IMR-90 (cell line): Measurements from ENCODE around the gene MOB3A. TPM values are rescaled to one million over a fixed set of nuclear protein-coding genes. Genes with fewer than 3 reads are reported as not detected.

Experiments used
- ATAC-seq: fragments of 200-7000 bp; cut with Tn5 transposase; 2 replicates; pipeline ENCODE4 v1.9.1; 2020; ENCODE audit warnings: low read depth, mild to moderate bottlenecking, moderate library complexity
- BruUV-seq: library from RNA; stranded (reverse); fragments of 400-500 nt; replicated peaks from 2 replicates; lab custom pipeline; 2021; lab: Mats Ljungman, UMichigan
- CTCF ChIA-PET: fragments of 300-600 bp; formaldehyde crosslinking; extraction: SDS; loops from one replicate; lab custom pipeline; 2021; ENCODE audit warnings: antibody characterized with exemption; lab: Yijun Ruan, JAX
- POLR2A ChIA-PET: fragments of 300-600 bp; sonication (Branson Sonifier 250); formaldehyde crosslinking; loops from one replicate; lab custom pipeline; 2022; ENCODE audit warnings: antibody characterized with exemption; ENCODE audit not compliant: unreplicated experiment; lab: Charles Lee
- DNase-seq: peaks from one replicate; pipeline ENCODE4 v3.0.0; 2013
- H2AFZ ChIP-seq: replicated peaks from 2 replicates; pipeline ENCODE3; 2013; ENCODE audit warnings: low read length, mild to moderate bottlenecking; ENCODE audit not compliant: poor library complexity
- H2AK5ac ChIP-seq: 2 replicates; pipeline ENCODE4 v1.6.1; 2013; ENCODE audit warnings: low read depth, low read length, inconsistent platforms
- H2AK9ac ChIP-seq: replicated peaks from 2 replicates; pipeline ENCODE3; 2013; ENCODE audit warnings: mild to moderate bottlenecking, low read depth, low read length, moderate library complexity; ENCODE audit not compliant: poor library complexity
- H2BK120ac ChIP-seq: 2 replicates; pipeline ENCODE4 v1.6.1; 2013; ENCODE audit warnings: low read depth, low read length, inconsistent platforms
- H2BK15ac ChIP-seq: 3 replicates; pipeline ENCODE4 v1.6.1; 2013; ENCODE audit warnings: low read depth, low read length, inconsistent platforms
- H2BK20ac ChIP-seq: 2 replicates; pipeline ENCODE4 v1.6.1; 2013; ENCODE audit warnings: low read depth, mild to moderate bottlenecking, inconsistent platforms, low read length, moderate library complexity
- H2BK5ac ChIP-seq: 2 replicates; pipeline ENCODE4 v1.6.1; 2013; ENCODE audit warnings: mild to moderate bottlenecking, low read depth, low read length, inconsistent platforms; ENCODE audit not compliant: poor library complexity, severe bottlenecking
- H3K14ac ChIP-seq: replicated peaks from 2 replicates; pipeline ENCODE4 v1.6.1; 2013; ENCODE audit warnings: low read depth, low read length, inconsistent platforms
- H3K18ac ChIP-seq: 2 replicates; pipeline ENCODE4 v1.6.1; 2013; ENCODE audit warnings: low read depth, low read length, control low read depth
- H3K23ac ChIP-seq: 2 replicates; pipeline ENCODE4 v1.6.1; 2013; ENCODE audit warnings: low read depth, low read length, inconsistent platforms
- H3K27ac ChIP-seq: 2 replicates; pipeline ENCODE4 v1.5.1; 2013; ENCODE audit warnings: mild to moderate bottlenecking, control low read depth, low read length; ENCODE audit not compliant: insufficient read depth
- H3K27me3 ChIP-seq: 2 replicates; pipeline ENCODE4 v1.6.1; 2013; ENCODE audit warnings: low read length; ENCODE audit not compliant: control insufficient read depth, insufficient read depth
- H3K36me3 ChIP-seq: 2 replicates; pipeline ENCODE4 v1.6.1; 2013; ENCODE audit warnings: low read length, mixed read lengths; ENCODE audit not compliant: control insufficient read depth, insufficient read depth
- H3K4ac ChIP-seq: 2 replicates; pipeline ENCODE4 v1.6.1; 2013; ENCODE audit warnings: low read depth, low read length, inconsistent platforms
- H3K4me1 ChIP-seq: 2 replicates; pipeline ENCODE4 v1.6.1; 2013; ENCODE audit warnings: low read length, mixed read lengths; ENCODE audit not compliant: control insufficient read depth, insufficient read depth
- H3K4me2 ChIP-seq: 2 replicates; pipeline ENCODE4 v1.6.1; 2013; ENCODE audit warnings: low read depth, mild to moderate bottlenecking, control low read depth, low read length, moderate library complexity
- H3K4me3 ChIP-seq: 2 replicates; pipeline ENCODE4 v1.5.1; 2013; ENCODE audit warnings: low read depth, mild to moderate bottlenecking, control low read depth, low read length, moderate library complexity; ENCODE audit not compliant: insufficient read depth
- H3K56ac ChIP-seq: 2 replicates; pipeline ENCODE4 v1.6.1; 2013; ENCODE audit warnings: low read length, inconsistent platforms; ENCODE audit not compliant: insufficient read depth; ENCODE audit errors: extremely low read depth
- H3K79me1 ChIP-seq, 2 experiments: 2 replicates each; pipeline ENCODE4 v1.6.1; 2013; ENCODE audit warnings: low read length in 2 of 2, inconsistent platforms in 1 of 2, low read depth in 1 of 2
- H3K9ac ChIP-seq: 2 replicates; pipeline ENCODE4 v1.6.1; 2013; ENCODE audit warnings: low read depth, low read length, control low read depth
- H3K9me1 ChIP-seq: 2 replicates; pipeline ENCODE4 v1.6.1; 2013; ENCODE audit warnings: low read length, inconsistent platforms; ENCODE audit not compliant: insufficient read depth
- H3K9me3 ChIP-seq: 2 replicates; pipeline ENCODE4 v1.6.1; 2013; ENCODE audit warnings: low read length; ENCODE audit not compliant: control insufficient read depth, insufficient read depth
- H4K20me1 ChIP-seq: 2 replicates; pipeline ENCODE4 v1.6.1; 2013; ENCODE audit warnings: low read length, inconsistent platforms; ENCODE audit not compliant: insufficient read depth
- H4K5ac ChIP-seq: 2 replicates; pipeline ENCODE4 v1.6.1; 2013; ENCODE audit warnings: mild to moderate bottlenecking, low read depth, low read length, control low read depth
- H4K8ac ChIP-seq, 2 experiments: 2 replicates each; pipeline ENCODE4 v1.6.1; 2013; ENCODE audit warnings: low read depth in 2 of 2, low read length in 2 of 2, control low read depth in 1 of 2, inconsistent platforms in 1 of 2
- H4K91ac ChIP-seq: 2 replicates; pipeline ENCODE4 v1.6.1; 2013; ENCODE audit warnings: low read depth, low read length, inconsistent platforms; ENCODE audit not compliant: insufficient read depth
- CEBPB ChIP-seq: IDR thresholded peaks from 2 replicates; pipeline ENCODE4 v1.6.1; 2012; ENCODE audit warnings: low read depth, low read length, improper control_type of control experiment
- CTCF ChIP-seq: conservative IDR thresholded peaks from 2 replicates; pipeline ENCODE4 v1.5.1; 2012; ENCODE audit warnings: mild to moderate bottlenecking, low read depth, low read length, improper control_type of control experiment
- MAZ ChIP-seq: IDR thresholded peaks from 2 replicates; pipeline ENCODE4 v1.6.1; 2012; ENCODE audit warnings: low read depth, mild to moderate bottlenecking, low read length, improper control_type of control experiment, moderate library complexity, borderline replicate concordance
- NFE2L2 ChIP-seq: fragments of 150-350 bp; IDR thresholded peaks from 2 replicates; pipeline ENCODE4 v1.6.1; 2016; ENCODE audit warnings: low read depth, mild to moderate bottlenecking, low read length
- RAD21 ChIP-seq: IDR thresholded peaks from 2 replicates; pipeline ENCODE4 v1.6.1; 2012; ENCODE audit warnings: low read length, improper control_type of control experiment
- RFX5 ChIP-seq: IDR thresholded peaks from 2 replicates; pipeline ENCODE4 v1.8.0; 2012; ENCODE audit warnings: low read depth, mild to moderate bottlenecking, low read length, moderate library complexity
- WGBS, 2 experiments: methylation state at CpG; one replicate each; pipeline versions ENCODE4 v1.1.5 to v1.1.7; 2013; ENCODE audit warnings: missing lambda C conversion rate in 2 of 2; ENCODE audit not compliant: insufficient read length in 1 of 2; ENCODE audit errors: extremely low coverage in 2 of 2; 5-methylcytosine and 5-hydroxymethylcytosine counted together
- dilution Hi-C: fragments of 300-500 bp; cut with HindIII; formaldehyde crosslinking; loops from one replicate; pipeline ENCODE4 v1.14.3; 2018; ENCODE audit warnings: low sequenced_read_pairs; ENCODE audit not compliant: unreplicated experiment
- in situ Hi-C: fragments of 300-500 bp; cut with MboI; formaldehyde crosslinking; loops from 3 replicates; pipeline ENCODE4 v1.14.3; 2019; ENCODE audit warnings: low sequenced_read_pairs, inconsistent platforms, mixed read lengths
- intact Hi-C: fragments of 100-400 bp; cut with micrococcal nuclease; formaldehyde crosslinking; loops from 2 replicates; pipeline ENCODE4 v1.10.0; 2022
- polyA plus RNA-seq, 3 experiments: library from polyadenylated mRNA; depleted of rRNA; stranded (reverse); fragments of >200 nt; gene quantifications; 2 replicates each; pipeline ENCODE4 v1.2.3, GENCODE V29; 2012; ENCODE audit warnings: low replicate concordance in 1 of 3
- total RNA-seq: library from RNA; depleted of rRNA; stranded (reverse); fragments of >200 nt; gene quantifications from 2 replicates; pipeline ENCODE4 v1.2.3, GENCODE V29; 2012

The MOB3A gene
- total and polyA plus RNA-seq, 2 of the 4 experiments (the other 2 are of a cell fraction), result 9.3 to 26.5 TPM

- Histone ChIP-seq H4K20me1 (peaks cover 26% of the 10 kb centered on the region), H2AK9ac (no peak overlapping the region), H3K23ac (no peak overlapping the region), H3K27me3 (no peaks in the 10 kb centered on the region), H2BK20ac (no peak overlapping the region), H3K14ac (no peak overlapping the region), H3K9me1 (peaks cover 4% of the 10 kb centered on the region; the same call in 1 of the 2 replicates), H3K56ac (no peak overlapping the region), H2BK5ac (no peak overlapping the region), H3K36me3 (peaks cover 39% of the 10 kb centered on the region), H4K91ac (no peak overlapping the region), H2BK120ac (no peak overlapping the region), H3K27ac (no peak overlapping the region), H3K79me1 (peaks cover 24 to 53% of the 10 kb centered on the region in 2 experiments; a peak in 3 of 4 replicates), H2AFZ (no peak overlapping the region), H3K9ac (no peak overlapping the region), H3K4ac (no peak overlapping the region), H3K18ac (no peak overlapping the region), H3K4me1 (no peaks in the 10 kb centered on the region), H3K4me3 (no peak overlapping the region), H2BK15ac (no peak overlapping the region), H3K4me2 (no peak overlapping the region), H4K8ac (no peak overlapping the region), H4K5ac (no peak overlapping the region), H2AK5ac (no peak overlapping the region), H3K9me3 (no peaks in the 10 kb centered on the region)
- ChIA-PET POLR2A (no interaction called here), CTCF (no interaction called here)
- TF ChIP-seq CEBPB (no peak), RFX5 (no peak), NFE2L2 (no peak), RAD21 (no peak), MAZ (no peak), CTCF (no peak)
- no TSS peak for BruUV-seq
- intact Hi-C loops, result no loop called here
- in situ Hi-C loops, result no loop called here
- ATAC-seq (no peak), DNase-seq (no peak)
- dilution Hi-C loops, result no loop called here
- 93% methylated on average over 3 of the region's 20 CpGs; no CpG with 5 or more reads in 1 of the 2 experiments for WGBS, 2 experiments
Measured at GRCh38 chr19:2083174-2083854, 12.8 kb downstream of the MOB3A start.
